Fibroblast of pulmonary artery (primary cell): ENCODE results near the gene WDR45B.

Experiments used
- DNase-seq: peaks from one replicate; pipeline ENCODE4 v3.0.0-alpha.2; 2010; ENCODE audit warnings: low read depth
- H3K4me3 ChIP-seq: replicated peaks from 2 replicates; pipeline ENCODE4 v1.5.1; 2011; ENCODE audit warnings: low read depth, mild to moderate bottlenecking, control low read depth, low read length, moderate library complexity
- TF ChIP-seq, protein P1 (sequence below): IDR thresholded peaks from 2 replicates; pipeline ENCODE4 v1.5.1; 2011; ENCODE audit warnings: mild to moderate bottlenecking, control low read depth, low read length, inconsistent platforms; ENCODE audit errors: missing control alignments

WDR45B gene

GRCh38 chr17:82616021-82616711, 32.1 kb downstream of the WDR45B start:
- DNase-seq = no peak
- TF ChIP-seq, protein P1, sequence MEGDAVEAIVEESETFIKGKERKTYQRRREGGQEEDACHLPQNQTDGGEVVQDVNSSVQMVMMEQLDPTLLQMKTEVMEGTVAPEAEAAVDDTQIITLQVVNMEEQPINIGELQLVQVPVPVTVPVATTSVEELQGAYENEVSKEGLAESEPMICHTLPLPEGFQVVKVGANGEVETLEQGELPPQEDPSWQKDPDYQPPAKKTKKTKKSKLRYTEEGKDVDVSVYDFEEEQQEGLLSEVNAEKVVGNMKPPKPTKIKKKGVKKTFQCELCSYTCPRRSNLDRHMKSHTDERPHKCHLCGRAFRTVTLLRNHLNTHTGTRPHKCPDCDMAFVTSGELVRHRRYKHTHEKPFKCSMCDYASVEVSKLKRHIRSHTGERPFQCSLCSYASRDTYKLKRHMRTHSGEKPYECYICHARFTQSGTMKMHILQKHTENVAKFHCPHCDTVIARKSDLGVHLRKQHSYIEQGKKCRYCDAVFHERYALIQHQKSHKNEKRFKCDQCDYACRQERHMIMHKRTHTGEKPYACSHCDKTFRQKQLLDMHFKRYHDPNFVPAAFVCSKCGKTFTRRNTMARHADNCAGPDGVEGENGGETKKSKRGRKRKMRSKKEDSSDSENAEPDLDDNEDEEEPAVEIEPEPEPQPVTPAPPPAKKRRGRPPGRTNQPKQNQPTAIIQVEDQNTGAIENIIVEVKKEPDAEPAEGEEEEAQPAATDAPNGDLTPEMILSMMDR = no peak
- H3K4me3 ChIP-seq = no peak overlapping the region

DNA sequence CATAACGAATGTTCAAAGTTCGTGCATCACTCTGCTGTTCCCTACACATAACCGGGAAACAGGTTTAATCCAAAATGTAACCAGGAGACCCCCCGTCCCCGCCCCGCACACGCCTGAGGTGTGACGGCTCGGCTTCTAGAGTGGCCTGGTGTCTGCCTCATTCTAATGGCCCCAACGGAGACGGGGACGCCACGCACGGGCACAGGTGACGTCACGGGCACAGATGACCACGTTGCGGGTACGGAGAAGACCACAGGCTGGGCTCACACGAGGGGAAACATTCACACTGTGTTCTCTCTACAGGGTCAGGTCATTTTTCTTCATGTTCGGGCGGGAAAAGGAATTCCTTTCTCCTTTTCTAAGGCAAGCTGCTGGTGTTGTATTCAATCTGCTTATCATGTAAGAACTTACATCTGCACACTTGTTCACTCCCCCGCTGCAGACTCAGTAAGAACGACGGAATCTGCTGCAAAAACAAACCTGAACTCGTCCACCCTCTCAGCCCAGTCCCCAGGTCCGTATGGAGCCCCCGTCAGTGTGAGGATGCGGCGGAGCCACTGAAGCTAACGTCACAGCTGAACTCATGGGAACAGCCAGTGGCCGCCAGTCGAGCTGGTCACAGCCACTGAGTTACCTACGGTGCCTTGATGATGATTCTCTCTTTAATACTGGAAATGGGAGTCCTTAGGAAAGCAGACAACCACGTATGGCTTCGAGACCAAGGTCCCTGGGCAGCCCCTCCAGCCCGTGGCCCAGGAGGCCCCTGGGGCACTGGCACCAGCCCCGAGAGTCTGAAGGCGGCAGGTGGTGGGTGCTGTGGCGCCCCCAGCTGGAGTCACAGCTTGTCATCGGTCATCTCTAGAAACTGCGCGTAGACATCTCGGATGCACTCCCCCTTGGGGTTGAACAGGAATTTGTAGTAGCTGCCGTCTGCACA, 32.9 kb downstream of the WDR45B start:
- DNase-seq = no peak
- H3K4me3 ChIP-seq = no peak overlapping the region
- TF ChIP-seq, protein P1 = no peak

DNA sequence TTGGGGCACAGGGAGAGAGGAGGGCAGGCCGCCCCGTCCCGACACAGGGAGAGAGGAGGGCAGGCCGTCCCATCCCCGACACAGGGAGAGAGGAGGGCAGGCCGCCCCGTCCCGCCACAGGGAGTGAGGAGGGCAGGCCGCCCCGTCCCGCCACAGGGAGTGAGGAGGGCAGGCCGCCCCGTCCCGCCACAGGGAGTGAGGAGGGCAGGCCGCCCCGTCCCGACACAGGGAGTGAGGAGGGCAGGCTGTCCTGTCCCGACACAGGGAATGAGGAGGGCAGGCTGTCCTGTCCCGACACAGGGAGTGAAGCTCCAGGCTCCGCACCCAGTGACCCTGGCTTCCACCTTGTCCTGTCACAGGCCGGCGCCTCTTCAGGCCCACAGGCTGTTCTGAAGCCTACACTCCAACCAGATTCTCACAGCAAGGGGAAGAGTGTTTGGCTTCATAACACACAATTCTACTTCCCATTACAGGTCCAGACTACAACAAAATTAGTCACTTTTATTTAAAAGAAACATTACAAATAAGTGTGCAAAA, 34.1 kb downstream of the WDR45B start:
- H3K4me3 ChIP-seq = no peak overlapping the region
- TF ChIP-seq, protein P1 = no peak
- DNase-seq = no peak

GRCh38 chr17:82613283-82614094, 34.8 kb downstream of the WDR45B start:
- H3K4me3 ChIP-seq = no peak overlapping the region
- TF ChIP-seq, protein P1 = no peak
- no peak for DNase-seq

- TF ChIP-seq, protein P1 = no peak
- DNase-seq = peak; percentile 65
- H3K4me3 ChIP-seq = no peak overlapping the region
Measured at GRCh38 chr17:82611140-82612058, 36.8 kb downstream of the WDR45B start.

- H3K4me3 ChIP-seq = no peak overlapping the region
- no peak for DNase-seq
- TF ChIP-seq, protein P1 = no peak
Measured at GRCh38 chr17:82609655-82610054, 38.6 kb downstream of the WDR45B start.
